DMS114 treated with DMSO at 0.1 percent for 48 hours (cell line): Measurements from ENCODE around the gene BTBD16.

Experiments used
- DNase-seq: peaks from one replicate; lab custom pipeline; 2025; ENCODE audit not compliant: unreplicated experiment; lab: John Stamatoyannopoulos, UW

The BTBD16 gene

DNA sequence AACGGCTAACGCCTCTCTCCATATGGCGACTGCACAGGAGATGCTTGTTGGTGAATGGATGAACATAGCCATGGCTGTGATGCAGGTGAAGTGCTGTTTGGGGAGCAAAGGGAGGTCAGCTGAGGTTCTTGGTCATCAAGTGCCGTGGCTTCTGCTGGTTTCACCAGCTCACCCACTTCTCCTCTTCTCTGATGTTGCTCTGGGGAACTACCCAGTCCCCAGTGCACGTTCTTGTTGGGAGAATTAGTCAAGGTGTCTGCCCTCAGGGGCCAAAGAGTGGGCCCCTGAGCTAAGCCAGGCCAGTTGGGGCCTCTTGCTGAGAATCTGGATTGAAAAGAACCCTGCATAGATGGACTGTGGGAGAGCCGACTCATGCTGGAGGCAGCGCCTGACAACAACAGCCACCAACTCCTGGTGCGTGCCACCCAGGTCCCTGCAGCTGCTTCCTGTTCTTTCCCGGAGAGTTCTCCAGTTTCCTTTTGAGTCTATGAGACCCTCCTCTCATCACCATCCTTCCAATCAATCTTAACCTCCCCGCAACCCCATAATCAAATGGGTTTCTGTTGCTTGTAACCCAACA, 3.0 kb downstream of the BTBD16 start:
- DNase-seq, result no peak

DNA sequence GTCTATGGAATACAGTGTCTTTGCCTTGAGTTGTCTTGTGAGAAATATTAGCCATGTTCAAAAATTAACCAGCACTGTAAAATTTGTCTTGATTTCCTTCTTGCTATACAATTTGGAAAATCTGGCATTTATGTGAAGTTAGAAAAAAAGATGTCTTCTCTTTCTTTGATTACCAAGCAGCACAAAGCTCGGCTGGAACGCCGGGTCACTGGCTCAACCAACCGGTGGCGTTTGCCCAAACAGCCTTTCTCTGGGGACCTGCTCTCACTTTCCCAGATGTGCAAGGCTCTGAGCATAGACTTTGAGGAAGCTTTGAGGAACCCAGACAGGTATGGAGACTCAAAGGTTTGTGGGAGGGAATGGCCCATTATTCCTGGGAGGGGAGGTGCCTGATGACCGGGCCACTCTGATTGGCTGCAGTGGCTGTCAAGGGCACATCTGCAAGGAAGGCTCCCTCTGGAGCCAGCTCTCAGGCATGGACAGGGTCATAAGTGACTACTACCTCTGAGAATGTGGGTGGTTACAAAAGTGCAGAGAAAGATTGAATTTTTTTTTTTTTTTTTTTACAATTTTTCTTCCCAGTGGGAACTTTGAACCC, 5.6 kb downstream of the BTBD16 start:
- DNase-seq, result no peak

DNA sequence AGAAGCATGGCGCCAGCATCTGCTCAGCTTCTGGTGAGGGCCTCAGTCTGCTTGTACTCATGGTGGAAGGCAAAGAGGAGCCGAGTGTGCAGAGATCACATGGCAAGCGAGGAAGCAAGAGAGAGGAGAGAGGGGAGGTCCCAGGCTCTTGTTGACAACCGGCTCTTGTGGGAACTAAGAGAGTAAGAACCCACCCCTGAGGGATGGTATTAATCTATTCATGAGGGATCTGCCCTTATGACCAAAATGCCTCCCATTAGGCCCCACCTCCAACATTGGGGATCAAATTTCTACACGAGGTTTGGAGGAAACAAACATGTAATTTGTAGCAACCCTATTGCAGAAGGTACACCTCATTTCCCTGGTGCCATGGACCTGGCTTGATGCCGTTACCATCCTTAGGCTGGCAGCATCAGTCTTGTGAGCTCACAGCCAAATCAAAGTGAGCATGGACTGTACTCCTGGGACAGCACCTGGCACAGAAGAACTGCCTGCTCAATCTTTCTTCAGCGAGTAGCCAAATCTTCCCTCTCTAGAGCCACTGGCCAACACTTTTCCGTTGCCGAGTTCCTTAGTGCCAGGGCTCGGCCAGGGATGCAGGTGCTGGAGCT, 6.5 kb downstream of the BTBD16 start:
- DNase-seq, result no peak

DNA sequence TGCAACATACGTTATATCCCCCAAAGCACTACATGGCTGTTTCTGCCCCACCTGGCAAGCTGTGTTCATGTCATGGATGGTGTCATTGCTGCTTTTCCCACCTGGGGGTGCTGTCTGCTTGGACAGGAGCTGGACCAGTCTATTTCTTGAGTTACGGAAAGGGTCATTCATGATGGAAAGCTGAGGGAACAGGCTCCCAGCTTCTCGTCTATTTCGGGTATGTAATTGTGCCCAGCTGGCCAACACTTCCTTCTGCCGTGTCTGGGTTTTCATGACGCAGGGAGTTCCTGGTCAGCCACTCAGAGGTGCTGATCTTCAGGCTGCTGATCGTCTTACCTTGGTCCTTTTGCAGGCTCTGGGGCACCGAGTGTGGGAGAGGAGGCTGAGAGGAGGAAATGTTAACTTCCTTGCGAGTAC, 8.6 kb downstream of the BTBD16 start:
- DNase-seq, result no peak

DNA sequence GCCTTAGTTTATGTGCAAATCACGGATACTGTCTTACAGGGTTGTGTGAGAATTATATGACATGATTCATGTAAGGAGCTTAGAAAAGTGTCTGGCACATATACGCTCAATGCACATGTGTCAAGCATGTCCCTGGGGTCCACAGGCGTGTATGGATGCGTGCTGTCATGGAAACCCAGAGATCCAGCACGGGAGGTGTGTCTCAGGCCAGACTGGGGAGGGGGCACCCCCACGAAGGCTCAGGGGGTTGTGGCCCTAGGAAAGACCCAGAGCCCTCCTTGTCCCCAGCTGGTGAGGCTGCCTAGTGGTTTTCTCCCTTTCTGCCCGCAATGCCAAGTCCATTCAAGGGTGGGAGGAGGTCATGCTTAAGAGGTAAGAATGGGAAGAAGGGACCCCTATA, 9.1 kb downstream of the BTBD16 start:
- DNase-seq, result no peak

DNA sequence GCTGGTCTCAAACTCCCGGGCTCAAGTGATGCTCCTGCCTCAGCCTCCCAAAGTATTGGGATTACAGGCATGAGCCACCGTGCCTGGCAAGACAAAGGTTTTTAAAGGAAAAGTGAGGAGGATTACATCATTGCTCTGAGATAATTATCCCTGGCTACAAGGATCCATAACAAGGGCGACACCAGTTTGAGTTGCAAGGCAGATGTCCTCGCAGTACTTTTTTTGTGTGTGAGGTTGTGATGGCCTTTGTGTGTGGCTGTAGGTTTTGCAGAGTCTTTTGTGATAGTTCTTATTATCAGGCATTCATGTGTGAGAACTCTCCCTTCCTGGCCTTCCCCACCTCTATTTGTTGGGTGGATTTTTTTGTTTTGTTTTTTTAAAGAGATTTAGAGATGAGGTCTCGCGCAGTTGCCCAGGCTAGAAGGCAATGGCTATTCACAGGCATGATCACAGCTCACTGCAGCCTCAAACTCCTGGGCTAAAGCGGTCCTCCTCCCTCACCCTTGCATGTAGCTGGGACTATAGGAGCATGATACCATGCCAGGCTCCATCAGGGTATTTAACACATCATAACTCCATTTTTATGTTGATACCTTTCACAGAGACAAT, 10.0 kb downstream of the BTBD16 start:
- no peak for DNase-seq

DNA sequence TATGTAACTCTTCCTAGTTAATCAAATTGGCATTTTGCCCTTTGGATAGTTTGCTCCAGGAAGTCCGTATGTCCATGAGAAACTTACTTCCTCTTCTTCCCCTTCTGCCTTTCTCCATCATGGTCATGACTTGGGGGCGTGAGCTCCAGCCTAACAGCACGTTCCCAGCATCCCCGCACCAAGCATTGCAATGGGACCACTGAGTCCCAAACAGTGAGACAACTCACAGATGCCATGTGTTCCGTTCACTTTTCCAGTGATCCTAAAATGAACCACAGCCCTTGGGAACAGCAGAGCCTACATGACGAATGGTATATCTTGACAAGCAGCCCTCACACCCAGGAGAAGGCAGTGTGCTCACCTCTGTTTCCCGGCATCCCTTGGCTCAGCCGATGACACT, 10.7 kb downstream of the BTBD16 start:
- DNase-seq, result no peak

DNA sequence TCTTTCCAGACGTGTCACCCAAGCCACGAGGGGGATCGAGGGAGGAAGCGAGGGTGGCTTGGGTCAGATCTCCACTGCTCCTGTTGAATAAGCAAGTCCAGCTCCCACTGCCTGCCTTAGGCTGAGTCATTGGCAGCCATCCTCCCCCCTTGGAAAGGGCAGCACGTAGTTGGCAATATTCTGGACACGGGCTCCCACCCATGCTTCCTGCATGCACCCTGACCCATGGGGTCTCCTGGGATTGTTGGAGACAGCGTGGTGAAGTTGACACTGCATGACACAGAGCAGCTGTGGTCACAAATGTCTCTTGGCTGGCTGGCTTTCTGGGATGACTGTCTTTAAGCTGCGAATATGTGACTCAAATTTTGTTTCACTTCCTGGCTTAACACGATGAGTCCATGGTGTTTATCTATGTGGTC, 11.2 kb downstream of the BTBD16 start:
- no peak for DNase-seq

DNA sequence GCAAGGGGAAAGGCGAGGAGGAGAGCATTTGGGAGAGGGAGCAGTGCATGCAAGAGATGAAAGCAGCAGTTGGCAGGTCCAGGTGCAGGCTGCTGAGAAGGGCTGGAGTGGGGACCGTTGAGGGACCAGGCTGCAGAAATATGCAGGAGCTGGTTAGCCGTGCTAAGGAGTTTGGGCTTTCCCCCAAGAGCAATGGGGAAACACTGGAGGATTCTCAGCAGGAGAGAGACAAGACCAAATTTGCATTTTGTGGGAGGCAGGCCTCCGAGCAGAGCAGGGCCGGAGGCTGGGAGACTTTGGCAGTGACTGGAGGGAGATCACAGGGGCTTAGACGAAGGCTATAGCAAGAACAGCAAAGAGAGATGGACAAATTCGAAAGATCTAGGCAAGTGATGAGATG, 11.8 kb downstream of the BTBD16 start:
- DNase-seq, result no peak

DNA sequence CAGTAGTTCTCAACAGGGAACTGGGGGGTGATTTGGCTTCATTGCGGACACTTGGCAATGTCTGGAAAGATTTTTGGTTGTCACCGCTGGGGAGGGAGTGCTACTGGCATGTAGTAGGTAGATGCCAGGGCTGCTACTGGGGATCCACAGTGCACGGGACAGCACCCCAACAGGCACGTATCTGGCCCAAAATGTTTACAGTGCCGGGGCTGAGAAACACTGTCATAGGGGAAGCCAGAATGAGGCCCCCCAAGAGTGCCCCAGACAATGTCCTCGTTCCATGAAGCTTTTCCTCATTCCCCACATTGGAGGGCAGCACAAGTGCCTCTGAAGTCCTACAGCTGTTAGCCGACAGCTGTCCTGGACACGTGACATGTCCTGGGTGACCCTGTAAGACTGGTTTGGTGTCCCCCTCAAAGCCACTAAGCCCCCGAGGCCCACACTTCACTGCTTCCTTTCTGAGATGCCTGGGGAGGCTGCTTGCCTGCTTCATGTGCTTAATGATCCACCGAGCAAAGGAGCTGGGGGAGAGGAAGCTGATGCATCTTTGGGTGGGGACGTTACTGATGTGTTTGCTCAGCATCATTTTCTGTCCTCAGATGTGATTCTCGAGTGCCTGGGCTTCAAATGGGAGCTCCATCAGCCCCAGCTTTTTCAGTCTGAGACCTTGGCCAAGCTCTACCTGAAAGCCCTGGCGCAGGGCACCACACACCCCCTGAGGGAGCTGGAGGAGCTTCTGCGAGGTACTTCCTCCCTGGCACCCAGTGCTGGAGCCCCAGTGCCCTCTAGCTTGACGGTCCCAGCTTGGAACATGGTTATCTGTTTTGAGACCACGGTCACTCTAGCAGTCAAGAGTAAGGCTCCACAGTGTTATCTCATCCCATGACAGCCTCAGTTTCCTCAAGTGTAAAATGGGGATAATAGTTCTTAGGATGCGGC, 14.7 kb downstream of the BTBD16 start:
- DNase-seq, result no peak

DNA sequence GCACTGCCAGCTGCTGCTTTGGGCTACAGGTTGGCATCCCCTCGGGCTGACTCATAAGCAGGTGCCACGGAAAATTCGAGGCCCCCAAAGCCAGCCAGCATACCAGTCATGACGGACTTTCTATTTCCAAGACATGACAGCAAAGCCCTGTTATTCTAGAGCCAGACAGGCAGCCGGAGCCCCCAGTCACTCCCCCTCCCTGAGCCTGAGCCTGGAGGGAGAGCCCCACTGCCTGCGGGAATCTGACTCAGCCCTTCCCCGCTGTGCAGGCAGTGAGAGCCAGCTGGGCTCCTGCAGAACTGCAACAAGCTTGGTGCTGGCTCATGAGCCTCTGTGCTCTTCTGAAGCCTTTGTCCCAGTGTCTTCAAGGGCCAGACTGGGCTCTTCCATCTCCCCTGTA, 15.8 kb downstream of the BTBD16 start:
- no peak for DNase-seq

DNA sequence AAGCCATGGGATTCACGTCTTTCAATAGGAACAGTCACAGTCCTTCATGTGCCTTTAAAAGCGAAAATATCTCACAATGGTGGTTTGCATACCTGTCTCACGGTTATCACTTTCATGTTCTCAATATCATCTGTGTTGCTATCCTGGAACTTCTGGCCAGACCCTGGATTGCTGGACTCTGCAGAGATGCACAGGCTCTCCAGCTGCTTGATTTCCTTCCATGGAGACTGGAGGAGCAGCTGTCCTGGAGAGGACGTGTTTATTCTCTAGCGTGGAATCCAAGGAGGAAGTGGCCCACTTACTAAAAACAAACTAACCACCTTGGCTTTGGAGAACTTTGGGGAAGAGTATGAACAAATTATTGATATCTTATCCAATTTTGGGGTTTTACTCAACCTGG, 16.5 kb downstream of the BTBD16 start:
- DNase-seq, result no peak

DNA sequence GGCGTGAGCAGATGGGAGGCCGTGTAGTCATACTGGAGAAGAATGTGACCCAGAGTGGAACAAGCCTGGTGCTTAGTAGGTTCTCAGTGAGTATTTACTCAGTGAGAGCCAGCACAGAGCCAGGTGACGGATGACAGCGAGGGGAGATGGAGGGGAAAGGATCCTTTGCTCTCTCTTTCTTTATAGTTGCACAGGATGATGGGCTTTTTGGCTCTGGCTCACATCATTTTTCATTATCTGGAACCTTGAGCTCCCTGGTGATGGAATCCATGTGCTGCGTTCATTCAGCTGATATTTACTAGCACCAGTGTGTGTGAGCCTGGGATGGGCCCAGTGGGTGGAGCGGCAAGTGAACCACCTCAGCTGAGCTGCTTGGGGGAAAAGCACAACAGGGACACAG, 17.2 kb downstream of the BTBD16 start:
- DNase-seq, result no peak

DNA sequence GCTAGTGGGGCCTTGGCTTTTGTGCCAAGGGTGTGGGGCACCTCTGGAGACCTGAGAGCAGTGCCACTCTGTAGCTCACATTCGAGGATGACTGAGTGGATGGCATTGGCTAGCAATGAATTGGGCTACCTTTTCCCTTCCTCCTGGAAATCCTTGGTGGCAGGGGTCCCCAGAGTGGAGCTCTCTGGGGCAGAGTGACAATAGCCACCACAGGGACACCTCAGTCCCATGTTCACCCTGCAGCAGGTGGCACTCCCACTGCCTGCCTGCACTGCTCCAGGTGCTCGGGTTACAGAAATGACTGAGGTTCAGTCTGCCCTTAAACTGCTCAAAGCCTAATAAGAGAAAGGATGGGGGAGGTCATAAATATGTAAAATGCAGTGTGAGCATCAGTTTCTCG, 17.8 kb downstream of the BTBD16 start:
- no peak for DNase-seq

DNA sequence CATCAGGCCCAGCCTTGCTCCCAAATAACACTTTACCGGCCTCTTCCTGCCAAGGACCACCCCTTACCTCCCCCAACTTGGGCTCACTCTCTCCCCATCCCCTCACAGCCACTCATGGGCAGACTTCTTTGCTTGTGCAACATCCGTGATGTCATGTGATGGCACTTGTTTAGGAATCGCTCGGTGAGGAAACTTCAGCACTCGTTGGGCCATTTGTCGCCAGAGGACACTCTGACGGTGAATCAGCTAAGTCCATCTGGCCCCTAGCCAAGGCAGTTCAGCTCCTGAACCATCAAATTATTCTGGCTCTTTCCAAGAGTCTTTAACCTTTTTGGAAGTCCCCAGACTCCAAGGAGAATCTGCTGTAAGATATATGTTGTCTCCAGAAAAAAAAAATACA, 19.2 kb downstream of the BTBD16 start:
- no peak for DNase-seq

DNA sequence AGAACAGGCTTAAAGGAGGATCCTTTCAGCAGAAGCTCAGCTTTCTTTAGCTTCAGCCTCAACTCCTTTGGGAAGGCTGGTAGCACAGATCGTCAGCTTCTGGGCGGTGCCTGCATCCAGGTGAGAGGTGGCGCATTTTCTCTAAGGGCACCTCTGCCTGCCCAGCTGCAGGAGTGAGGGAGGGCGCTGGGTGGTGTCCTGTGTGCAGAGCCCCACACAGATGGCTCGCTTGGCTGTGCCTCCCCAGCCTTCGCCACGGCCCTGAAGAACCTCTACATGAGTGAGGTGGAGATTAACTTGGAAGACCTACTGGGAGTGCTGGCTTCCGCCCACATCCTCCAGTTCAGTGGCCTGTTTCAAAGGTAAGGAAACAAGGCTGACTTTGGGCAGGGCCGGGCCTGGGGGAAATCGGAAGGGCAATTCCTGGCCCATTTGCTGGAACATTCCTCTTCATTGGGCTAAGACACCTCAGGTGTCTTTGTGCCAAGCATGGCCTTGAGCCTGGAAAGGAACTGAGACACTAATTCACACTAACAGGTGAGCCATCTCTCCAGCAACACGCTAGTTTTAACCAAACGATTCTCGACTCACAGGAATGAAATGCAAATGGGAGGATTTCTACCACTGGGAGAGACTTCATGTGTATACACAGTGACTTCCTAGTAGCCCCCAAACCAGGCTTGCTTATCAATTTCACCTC, 19.9 kb downstream of the BTBD16 start:
- no peak for DNase-seq

DNA sequence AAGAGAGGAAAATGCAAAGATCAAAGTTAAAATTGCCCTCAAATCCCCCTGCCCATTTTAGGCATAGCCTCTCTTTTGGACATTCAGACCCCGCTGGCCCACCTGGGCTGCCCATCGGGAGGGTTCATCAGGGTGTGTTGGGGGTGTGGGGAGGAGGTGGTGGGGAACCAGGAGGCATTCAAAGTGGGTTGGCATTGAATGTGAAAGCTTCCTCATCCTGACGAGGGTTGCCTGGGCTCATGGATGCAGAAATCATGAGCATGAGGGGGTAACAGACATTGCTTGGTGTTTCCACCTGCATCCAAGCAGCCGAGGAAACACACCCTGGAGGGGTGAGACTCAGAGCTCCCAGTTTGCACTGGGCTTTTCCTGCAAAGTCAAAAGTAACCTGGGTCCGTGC, 20.6 kb downstream of the BTBD16 start:
- DNase-seq, result no peak

DNA sequence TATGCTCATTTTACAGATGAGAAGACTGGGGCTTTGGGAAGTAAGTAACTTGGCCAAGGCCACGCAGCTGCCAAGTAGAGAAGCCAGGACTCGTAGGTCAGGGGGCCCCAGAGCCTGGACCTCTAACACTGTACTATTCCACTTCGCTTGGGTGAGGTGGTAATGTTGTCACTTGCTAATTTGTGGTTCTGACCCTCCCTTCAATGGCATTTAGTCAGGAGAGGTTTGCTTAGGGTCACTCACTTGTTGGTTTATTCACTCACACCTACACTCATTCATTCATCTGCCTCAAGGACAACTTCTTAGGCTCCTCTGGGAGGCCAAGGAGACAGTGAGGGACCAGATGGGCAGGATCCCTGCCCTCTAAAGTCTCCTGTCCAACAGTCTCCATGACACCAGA, 21.3 kb downstream of the BTBD16 start:
- DNase-seq, result no peak

DNA sequence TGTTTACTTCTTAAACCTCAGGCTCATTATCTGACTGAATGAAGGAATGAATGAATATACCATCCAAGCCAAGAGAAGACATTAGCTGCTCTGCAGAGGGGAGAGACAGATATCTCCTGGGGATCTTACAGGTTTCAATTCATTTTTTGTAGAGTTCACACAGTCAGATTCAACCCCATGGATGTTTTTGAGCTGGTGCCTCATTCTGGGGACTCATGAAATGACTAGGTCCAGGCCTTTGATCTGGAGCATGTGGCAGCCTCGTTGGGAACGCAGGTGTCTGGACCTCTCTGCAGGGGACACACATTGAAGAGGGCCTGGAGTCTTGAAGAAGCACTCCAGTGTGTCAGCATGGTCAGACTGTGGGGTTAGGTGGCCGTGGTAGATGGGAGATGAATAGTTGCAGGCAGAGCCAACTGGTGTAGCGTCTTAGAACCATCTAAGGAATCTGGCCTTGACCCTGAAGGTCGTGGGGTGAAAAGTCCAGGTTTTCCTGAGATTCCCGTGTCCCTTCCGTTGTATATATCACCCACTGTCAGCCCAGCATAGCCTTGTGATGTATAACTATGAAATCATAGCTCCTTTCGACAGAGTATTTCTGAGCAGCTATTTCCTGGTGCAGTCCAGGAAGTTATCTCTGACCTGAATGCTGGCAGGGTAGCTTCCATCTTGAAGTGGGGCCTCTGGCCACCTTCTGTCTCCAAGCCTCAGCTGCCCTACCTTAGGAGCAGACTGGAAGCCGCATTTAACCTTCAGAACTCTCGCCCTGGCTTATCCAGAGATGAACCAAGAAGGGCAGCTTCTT, 22.3 kb downstream of the BTBD16 start:
- no peak for DNase-seq

DNA sequence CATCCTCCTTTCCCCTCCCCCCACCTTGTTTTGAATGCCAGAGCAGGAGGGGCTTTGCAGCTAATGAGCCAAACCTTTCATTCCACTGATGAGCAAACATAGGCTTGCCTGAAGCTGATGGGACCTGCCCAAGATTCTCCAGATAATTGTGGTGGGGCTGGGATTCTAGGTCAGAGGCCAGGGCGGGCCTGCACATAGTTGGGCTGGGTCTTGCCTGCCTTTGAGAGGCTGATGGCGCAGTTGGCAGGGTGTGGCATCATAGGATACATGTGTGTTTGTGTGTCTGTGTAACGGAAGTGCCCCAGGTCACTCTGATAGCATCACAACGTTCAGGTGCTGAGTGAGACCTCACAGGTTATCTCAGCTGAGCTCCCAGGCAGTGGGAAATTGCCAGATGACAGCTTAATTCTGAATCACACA, 22.9 kb downstream of the BTBD16 start:
- DNase-seq, result no peak
